Fibroblast of gingiva (primary cell): ENCODE results near the gene SPACA7.

ENCODE experiments used
- DNase-seq: peaks from one replicate; pipeline ENCODE4 v3.0.0-alpha.2; 2011; ENCODE audit warnings: low read depth

SPACA7 gene

DNA sequence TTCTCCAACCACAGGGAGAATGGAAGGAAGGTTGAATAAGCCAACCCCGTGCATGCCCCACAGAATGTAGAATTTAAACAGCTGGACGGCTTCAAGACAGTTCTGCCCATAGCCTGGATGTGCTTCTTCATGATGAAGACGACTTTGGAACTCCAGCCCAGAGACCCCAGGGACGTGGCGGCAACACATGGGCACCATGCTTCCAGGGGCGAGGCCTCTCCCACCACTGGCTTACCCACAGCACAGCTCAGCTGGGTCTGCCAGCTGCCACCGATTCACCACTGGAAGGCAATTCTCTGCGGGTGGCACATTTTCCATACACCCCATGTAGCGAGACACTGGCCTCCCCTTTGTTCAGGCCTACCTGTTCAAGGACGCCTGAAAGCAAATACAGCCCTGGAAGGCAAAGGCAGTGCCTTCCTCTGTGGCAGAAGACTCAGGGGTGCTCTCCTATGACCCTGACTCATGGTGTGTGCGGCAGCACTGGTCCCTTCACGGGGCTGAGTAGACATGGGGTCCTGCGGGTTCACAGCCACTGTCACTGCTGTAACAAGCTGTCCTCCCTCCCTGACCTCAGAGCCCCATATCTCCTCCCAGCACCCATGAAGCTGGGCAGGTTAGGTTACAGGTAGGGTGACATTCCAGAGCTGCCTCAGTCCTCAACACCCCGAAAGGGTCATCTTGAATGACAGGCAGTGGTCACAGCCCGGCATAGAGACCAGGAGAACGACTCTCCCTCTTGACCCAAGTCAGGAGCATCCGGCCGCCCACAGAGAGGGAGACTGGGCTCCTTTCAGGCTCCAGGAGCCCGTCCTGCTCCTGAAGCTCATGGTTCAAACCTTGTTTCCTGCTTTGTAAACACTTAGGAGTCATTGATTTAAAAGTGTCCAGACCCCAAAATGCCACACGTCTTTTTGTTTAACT lies 72.7 kb downstream of the SPACA7 start:
- DNase-seq: no peak

DNA sequence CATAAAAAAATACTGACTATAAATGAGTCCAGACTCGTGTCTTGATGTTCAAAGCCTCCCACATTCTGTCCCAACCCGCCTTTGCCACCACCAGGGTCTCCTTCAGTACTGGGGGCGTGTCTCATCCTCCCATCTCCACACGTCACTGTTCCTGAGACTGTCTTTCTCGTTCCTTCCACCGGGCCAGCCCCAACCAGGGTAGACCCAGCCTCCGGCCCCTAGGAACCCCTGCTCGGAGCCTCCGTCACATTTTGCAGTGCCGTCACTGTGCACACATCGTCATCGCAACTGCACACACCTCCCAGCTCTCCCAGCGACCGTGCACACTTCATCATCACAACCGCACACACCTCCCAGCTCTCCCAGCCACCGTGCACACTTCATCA lies 73.4 kb downstream of the SPACA7 start:
- no peak for DNase-seq

DNA sequence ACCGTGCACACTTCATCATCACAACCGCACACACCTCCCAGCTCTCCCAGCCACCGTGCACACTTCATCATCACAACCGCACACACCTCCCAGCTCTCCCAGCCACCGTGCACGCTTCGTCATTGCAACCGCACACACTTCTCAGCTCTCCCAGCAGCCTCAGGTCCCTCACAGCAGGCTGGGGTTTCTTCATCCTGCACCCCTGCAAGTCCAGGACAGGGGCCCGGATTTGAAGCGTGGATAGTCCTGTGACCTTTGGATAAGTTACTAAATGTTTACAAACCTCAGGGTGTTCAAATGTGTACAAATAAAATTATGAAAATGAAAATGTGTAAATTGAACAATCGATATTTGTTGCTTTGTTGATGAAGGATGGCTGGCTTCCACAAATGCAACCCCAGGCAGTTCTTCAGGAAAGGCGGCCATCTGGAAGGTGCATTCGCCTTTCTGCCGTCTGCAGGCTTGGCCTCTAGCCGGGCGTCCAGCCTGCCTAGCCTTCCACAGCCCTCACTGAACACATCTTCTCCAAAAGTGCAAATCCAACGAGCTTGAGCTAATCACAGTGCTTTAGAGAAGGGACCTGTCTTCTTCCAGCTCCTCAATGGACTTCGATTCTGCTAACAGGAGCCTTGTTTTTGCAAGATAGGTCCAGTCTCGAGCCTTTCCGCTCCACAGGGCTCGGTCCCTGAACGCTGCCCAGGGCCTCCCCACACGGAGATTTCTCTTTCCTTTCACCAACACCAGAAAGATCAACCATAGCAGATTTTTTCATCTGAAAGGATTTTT lies 74.2 kb downstream of the SPACA7 start:
- DNase-seq: no peak

DNA sequence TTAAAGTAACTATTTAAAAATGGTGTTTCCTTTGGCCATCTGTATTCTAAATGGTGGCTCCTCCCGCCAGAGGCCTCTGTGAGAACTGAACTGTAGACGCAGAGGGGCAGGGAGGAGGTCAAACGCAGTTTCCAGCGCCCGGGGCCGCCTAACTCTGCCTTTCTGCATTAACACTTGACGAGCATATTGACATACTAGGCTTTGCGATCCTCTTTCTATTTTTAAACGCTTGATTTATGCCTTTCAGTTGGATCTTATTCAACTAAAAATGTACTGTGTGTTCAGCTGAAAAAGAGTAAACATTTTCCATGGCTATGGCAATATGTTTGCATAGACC lies 74.7 kb downstream of the SPACA7 start:
- no peak for DNase-seq

DNA sequence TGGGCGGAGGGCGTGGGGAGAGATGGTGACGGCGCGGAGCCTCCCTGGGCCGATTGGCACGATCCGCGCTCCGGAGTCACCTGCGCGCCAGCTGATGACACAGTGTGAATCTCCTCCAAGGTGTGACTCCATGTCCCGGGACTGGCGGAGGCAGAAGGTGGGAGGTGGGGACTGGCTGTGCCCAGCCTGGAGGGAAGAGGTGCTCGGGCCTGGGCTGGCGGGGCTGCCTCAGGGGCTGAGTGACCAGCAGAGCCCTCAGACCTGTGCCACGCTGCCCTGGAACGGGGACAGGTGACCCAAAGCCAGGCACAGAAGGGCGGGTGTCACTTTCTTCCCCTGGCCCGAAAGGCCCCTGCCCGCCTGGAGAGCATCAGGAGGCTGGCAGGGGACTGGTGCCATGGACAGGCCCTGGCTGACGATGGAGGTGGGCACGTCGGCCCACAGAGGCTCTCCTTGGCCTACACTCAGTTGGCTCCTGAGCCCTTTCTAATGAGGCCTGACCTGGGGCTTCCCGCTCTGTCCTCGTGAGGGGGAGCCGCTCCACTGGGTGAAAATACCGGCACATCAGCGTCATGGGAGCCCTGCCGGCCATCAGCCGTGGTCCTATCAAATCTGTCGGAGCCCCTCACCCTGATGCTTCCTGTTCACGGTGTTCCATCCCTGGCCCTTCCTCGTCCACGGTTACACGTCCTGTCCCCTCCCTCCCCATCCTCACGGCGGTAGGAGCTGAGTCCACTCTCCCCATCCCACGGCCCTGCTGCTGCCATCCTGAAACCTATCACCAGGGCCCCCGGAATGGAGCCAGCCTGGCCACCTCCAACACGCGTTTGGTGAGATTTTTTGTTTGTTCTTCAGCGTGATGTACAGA lies 75.6 kb downstream of the SPACA7 start:
- no peak for DNase-seq

DNA sequence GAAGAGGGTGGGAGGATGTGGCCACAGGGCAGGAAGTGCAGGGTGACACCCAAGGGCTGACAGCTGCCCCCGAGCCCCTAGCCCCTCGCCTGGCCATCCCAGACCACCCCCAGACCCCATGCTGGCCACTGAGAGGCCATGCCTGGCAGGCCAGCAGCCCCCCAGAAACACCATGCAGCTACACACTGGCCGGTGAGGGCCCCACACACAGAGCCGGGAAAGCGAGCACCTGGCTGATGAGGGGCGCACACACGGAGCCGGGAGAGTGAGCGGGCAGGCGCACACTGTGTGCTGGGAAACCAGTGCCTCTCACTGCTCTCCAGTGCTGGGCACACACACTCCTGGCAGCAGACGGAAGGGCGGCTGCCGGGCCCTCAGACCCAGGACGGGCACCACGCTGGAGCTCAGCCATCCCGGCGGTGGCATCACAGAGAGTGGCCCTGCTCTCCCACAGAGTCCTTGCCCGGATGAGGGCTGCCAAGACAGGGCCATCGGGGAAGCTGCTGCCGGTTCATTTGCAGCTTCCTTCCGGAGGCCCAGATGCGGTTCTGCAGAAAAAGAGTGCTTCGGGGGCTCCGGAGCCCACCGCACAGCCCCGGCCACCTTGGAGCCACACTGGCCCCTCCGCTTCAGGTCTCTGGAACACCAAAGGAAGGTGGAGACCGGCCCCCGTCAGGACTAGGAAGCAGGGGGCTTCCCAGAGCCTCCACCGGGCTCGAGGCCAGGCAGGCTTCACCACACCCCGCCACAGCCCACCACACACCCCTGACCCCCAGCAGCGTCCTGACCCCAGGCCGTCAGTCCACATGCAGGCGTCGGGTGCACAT lies 76.4 kb downstream of the SPACA7 start:
- no peak for DNase-seq

DNA sequence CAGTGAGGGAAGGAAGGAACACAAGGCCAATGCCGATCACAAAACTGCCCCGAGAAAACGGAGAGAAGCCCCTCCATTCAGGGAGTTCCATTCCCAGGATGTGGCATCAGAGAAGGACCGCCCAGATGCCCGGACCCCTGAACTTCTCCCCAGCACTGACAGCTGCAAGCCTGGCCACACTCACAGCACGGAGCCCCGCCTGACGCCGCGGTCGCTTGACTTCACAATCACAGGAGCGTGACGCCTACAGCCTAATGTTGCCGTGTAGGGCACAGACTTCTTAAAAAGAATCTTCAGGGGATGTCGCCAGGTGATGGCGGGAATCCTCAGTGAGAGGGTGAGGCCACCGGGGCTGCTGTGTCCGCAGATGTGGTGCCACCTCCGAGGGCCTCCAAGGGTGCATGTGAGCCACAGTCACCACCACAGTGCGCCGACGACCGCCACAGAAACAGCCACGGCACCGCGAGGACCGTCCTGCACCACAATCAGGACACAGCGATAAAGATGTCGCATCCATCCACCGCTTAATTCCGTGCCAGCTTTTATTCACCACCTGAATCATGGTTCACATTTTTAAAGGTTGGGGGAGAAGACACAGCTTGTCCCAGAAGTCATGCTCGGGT lies 77.2 kb downstream of the SPACA7 start:
- no peak for DNase-seq

DNA sequence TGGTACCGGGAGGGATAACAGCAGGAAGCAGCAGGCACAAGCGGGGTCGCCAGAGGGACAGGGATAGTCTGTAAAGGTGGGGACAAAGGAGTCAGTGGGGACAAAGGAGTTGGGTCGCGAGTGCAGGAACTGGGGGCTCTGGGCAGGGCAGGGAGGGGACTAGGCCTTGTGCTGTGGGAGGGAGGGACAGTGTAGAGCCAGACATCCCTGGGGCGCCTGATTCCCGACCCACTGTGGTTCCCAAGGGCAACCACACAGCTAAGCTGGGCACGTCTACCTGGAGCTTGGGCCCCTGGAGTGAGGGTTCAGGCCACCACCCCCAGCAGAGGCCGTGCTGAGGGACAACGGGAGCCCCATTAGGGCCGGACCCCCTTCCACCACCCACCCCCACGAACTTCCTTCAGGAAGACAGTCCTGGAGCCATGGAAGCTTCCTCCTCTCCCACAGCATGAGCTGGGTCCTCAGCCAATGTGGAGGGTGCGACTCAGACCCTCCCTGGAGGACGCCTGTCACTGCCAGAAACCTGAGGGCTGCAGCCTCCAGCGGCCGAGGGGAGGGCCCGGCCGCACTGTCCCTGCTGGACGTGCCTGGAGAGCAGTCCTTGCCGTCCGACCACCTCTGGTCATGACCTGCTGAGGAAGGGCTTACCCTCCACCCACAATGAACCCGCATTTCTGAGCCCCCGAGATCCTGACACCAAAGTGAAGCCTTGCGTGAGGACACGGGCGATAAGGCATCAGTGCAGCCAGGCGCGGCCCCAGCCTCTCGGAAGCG lies 77.9 kb downstream of the SPACA7 start:
- no peak for DNase-seq

DNA sequence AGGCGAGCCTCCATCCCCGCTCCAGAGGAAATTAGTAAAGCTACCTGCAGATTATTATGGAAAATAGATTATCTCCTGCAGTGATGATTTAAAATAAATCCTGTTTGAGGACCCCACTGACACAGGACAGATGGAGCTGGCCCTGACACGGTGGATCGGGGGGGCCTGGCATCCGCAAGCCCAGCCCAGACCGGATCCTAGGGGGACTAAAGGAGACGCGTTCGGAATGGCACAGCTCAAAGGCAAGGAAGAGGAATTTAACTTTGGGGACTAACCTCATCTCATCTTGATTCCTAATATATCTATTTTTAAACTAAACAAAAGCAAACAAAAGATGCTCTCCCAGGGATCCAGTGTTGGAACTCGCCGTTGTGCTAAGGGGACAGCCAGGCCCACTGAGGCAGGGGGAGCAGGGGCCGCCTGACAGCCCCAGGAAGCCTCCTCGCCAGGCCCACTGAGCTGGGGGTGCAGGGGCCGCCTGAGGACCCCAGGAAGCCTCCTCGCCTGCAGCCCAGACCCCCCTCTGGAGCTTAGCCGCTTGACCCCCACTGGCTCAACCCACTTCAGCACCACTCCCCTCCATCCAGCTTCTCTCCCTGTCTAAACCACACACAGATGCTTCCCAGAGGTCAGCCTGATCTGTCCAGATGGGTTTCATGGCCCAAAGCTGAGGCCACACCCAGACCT lies 78.6 kb downstream of the SPACA7 start:
- no peak for DNase-seq

DNA sequence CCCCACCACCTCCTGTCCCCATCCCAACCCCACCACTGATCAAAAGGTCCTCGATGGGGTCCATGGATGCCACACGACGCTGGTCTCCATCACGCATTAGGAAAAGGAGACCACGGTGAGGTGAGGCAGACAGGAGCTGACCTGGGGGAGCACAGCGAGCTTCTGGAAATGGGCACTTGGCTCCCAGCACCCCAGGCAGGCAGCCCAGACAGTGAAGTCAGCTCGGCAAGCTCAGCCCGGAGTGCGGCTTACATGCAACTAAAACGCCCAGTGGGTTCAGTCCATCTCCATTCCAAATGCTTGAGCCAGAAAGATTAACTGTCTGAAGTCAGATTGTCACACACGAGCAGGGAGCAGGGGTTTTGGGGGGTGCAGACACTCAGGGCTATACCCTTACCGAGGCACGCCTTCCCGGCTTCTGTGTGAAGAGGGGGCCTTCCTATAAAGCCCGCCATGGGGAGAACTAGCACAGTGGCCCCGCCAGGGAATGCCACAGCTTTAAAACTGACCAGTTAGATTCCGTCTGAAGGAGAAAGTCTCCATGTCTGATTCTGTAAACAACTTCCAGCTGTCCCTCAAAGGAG lies 79.4 kb downstream of the SPACA7 start:
- DNase-seq: no peak

DNA sequence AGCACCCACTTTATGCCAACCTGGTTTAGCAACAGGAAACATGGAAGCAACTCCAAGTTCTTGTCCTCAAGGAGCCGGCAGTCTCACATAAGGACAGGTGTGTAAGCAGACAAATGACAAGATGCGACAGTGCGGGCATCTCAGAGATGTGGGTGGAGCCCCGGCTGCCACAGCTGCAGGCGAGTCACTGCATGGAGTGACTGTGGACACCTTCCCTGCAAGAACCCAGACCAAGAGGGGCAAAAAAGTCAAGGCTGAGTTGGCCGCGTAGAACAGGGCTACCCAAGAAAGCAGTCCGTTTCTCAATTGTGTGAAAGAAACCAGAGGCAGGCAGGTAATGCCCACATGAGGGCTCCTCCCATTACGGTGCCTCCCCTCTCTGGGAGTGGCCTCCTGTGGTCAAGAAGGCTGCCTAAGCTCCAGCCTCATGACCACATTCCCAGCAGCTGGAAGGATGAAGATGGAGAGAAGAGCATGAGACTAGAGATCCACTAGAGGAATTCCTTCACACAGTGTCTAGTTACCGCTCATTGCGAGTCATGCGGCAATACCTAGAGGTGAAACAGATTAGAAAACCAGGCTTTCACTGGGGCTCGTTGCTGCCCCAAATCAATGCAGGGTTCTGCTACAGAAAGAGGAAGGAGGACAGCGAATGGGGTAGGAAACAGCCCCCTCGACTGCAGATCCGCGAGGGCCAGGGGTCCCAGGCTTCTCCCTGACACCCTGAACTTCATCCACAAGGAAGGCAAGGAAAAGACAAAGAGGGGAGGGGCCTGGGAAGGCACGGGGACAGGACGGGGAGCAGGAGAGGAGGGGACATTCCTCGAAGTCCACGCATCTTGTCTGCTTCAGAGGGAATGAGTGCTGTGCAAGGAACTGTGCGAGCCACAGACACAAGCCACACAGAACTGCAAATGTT lies 80.2 kb downstream of the SPACA7 start:
- DNase-seq: no peak

DNA sequence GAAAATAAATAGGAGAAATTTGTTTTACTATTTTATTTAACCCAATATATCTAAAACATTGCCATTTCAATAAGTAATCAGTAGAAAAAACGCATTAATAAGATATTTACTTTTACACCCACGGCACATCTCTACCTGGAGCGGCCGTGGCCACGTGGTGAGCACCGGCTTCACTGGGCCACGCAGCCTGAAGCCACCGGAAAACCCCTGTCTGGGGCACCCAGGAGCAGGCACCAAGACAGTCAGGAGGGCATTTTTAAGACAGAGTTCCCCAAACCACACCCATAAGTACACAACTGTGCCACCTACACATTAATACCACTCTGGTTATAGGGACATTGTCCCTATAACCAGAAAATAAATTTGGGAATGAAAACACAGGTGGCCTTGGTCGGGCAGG lies 80.9 kb downstream of the SPACA7 start:
- DNase-seq: no peak

DNA sequence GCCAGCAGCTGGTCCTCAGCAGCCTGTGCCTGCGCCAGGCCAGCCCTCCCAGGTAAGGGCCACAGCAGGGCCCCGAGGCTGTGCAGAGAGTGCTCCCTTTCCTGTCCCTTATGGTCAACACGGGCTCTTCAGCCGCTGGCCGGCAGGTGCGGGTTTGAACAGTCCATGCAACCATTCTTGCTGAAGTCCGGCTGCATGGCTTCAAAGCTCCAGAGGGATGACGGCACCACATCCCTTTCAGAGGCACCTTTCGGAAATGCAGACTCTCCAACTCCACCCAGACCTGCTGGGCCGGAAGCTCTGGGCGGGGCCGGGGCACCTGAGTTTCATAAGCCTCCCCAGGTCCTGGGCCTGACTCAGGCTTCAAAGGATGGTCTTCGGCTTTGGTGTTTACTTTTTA lies 81.3 kb downstream of the SPACA7 start:
- no peak for DNase-seq

DNA sequence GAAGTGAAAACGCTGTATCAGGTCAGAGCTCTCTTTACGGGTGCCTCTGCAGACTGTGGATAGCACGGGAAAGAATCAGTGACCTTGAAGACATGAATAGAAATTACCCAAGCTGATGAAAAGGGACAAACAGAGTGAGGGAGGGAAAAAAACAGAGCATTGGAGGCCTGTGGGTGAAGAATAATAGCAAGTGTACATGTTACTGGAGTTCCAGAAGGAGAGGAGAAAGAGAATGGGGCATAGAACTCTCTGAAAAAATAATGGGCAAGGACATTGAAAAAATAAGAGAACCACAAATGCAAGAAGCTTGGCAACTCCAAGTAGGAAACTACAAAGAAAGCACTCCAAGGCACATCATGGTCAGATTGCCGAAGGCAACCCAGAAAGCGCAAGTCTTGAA lies 86.3 kb downstream of the SPACA7 start:
- DNase-seq: no peak

DNA sequence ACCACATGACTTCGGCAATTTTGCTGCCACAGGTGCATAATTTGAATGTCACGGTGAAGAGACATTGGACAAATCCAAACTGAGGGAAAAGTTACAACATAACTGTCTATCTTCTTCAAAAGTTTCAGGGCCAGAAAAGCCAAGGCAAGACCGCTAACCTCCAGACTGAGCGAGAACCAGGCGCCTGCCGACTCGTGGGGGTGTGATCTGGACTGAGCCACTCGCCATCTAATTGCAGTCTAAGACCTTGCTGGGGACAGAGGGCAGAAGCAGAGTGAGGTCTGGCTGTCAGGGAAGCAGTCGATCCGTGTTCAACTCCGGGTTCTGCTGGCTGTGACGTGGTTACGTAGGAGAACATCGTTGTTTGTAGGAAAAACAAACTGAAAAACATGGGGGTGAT lies 88.6 kb downstream of the SPACA7 start:
- no peak for DNase-seq

DNA sequence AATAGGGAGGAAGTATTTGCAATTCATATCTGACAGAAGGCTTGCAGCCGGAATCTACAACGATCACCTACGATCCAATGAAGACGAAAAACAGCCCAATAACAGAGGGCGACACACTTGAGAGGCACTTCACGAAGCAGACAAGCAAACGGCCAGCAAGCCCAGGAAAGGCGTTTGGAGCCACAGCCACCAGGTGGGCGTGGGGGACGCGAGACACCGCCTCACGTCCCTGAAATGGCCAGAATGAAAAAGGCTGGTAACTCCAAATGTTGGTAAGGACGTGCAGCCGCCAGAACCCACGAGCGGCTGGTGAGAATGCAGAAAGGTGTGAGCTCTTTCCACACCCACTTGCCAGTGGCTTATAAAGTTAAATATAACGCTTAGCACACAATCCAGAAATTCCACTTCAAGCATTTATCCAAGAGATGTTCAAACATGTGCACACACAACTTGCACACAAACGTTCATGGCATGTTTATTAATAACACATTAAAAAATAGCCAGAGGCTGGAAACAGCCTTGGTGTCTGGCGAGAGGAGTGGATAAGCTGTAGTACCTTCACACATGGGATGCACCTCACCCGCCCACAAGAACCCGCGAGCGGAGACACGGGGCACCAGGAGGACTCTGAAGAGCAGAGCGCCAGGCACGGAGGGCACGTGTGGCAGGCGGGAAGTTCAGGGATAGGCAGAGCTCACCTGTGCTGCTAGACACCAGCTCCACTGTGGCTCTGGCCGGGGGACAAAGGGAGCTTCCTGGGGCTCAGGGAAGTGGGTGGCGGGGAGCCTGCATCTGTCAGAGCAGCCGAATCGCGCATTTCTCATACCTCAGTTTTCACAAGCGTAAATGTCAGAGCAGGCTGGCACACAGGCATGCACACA lies 89.3 kb downstream of the SPACA7 start:
- DNase-seq: no peak
